ENCODE measurements around the gene APOD. TPM values are rescaled to one million over a fixed set of nuclear protein-coding genes. Genes with fewer than 3 reads are reported as not detected.

The APOD gene
- total and polyA plus RNA-seq, 9 of the 15 experiments (the other 6 are each of a cell fraction or from before 2014, with no cell fraction given) = 0.18 to 0.50 (median 0.35) TPM; not detected in 1

GRCh38 chr3:195579281-195579680, 4.5 kb downstream of the APOD start:
- Histone ChIP-seq H2AFZ (ENCODE audit: low read depth, low read length) (no peak overlapping the region), H3K36me3 (ENCODE audit: control insufficient read depth, insufficient read depth, low read length) (no peaks in the 10 kb centered on the region), H3K4me3 (no peak overlapping the region), H3K9me3 (replicated peaks; ENCODE audit: control insufficient read depth, insufficient read depth, low read depth, low read length) (no peaks in the 10 kb centered on the region), H3K27ac (ENCODE audit: extremely low read depth, low read depth, low read length) (no peak overlapping the region), H3K9me1 (ENCODE audit: control insufficient read depth, insufficient read depth, low read length) (no peaks in the 10 kb centered on the region), H3K79me2 (ENCODE audit: control insufficient read depth, insufficient read depth, low read length) (no peaks in the 10 kb centered on the region), H4K20me1 (replicated peaks; ENCODE audit: control insufficient read depth, insufficient read depth, low read length) (no peaks in the 10 kb centered on the region), H3K27me3 (ENCODE audit: control insufficient read depth in 2 of 2, insufficient read depth in 2 of 2, low read length in 2 of 2) (peaks cover 17 to 44% of the 10 kb centered on the region in 2 experiments), H3K4me1 (replicated peaks in 1 of 2; ENCODE audit: control insufficient read depth in 2 of 2, insufficient read depth in 2 of 2, low read length in 2 of 2) (peaks cover 4 to 10% of the 10 kb centered on the region in 2 experiments), H3K4me2 (ENCODE audit: insufficient read depth, low read length) (no peak overlapping the region), H3K9ac (ENCODE audit: insufficient read depth in 1 of 2, low read depth in 2 of 2, low read length in 2 of 2) (0 out of 4 replicates have a peak overlapping the region, but pooled peaks of 1 of the 2 experiments have one; percentile 37)
- no peak for ATAC-seq
- TF ChIP-seq SMARCA5 (IDR thresholded peaks at IDR 0.05) (no peak), RBM17 (IDR thresholded peaks at IDR 0.05; ENCODE audit: borderline replicate concordance, low read depth, low read length) (no peak), EWSR1 (IDR thresholded peaks at IDR 0.05; ENCODE audit: borderline replicate concordance, low read depth, partially characterized antibody) (no peak)
- in situ Hi-C loops (cut with MboI) (no loop called here), intact Hi-C loops (cut with micrococcal nuclease) (loop anchor here (5.0 kb wide), 1 partner anchor 33 kb away; no protein-coding TSS in a partner anchor)
- no TSS peak for BruUV-seq (replicated peaks)
- ChIA-PET CTCF (ENCODE audit: low intra/inter-chr PET ratio) (no interaction called here), POLR2A (interaction anchor here (0.7 to 0.9 kb wide), 2 partner anchors 16 to 18 kb away, joined by 3 to 5 read pairs; no protein-coding TSS in a partner anchor)
- no peak for DNase-seq (ENCODE audit: extremely low read depth in 1 of 4, low spot score in 3 of 4)
- 14% methylated on average over 12 of the region's 12 CpGs for WGBS (ENCODE audit: insufficient coverage, low coverage, missing lambda C conversion rate)
- FAIRE-seq = no peak

- Histone ChIP-seq H3K27ac (ENCODE audit: extremely low read depth, low read depth, low read length) (no peak overlapping the region), H3K4me2 (ENCODE audit: insufficient read depth, low read length) (0 out of 2 replicates have a peak overlapping the region, but pooled peaks have one; percentile 43), H4K20me1 (replicated peaks; ENCODE audit: control insufficient read depth, insufficient read depth, low read length) (no peaks in the 10 kb centered on the region), H3K4me3 (no peak overlapping the region), H3K9me3 (replicated peaks; ENCODE audit: control insufficient read depth, insufficient read depth, low read depth, low read length) (no peaks in the 10 kb centered on the region), H3K4me1 (replicated peaks in 1 of 2; ENCODE audit: control insufficient read depth in 2 of 2, insufficient read depth in 2 of 2, low read length in 2 of 2) (peaks cover 3 to 4% of the 10 kb centered on the region in 2 experiments; a peak in 4 of 5 replicates), H3K9me1 (ENCODE audit: control insufficient read depth, insufficient read depth, low read length) (no peaks in the 10 kb centered on the region), H3K79me2 (ENCODE audit: control insufficient read depth, insufficient read depth, low read length) (no peaks in the 10 kb centered on the region), H3K9ac (ENCODE audit: insufficient read depth in 1 of 2, low read depth in 2 of 2, low read length in 2 of 2) (no peak overlapping the region), H3K36me3 (ENCODE audit: control insufficient read depth, insufficient read depth, low read length) (no peaks in the 10 kb centered on the region), H2AFZ (ENCODE audit: low read depth, low read length) (no peak overlapping the region), H3K27me3 (ENCODE audit: control insufficient read depth in 2 of 2, insufficient read depth in 2 of 2, low read length in 2 of 2) (peaks cover 23 to 51% of the 10 kb centered on the region in 2 experiments)
- intact Hi-C loops (cut with micrococcal nuclease) (loop anchor here (5.0 kb wide), 1 partner anchor 34 kb away; no protein-coding TSS in a partner anchor), in situ Hi-C loops (cut with MboI) (no loop called here)
- DNase-seq (ENCODE audit: extremely low read depth in 1 of 4, low spot score in 3 of 4) (no peak), FAIRE-seq (no peak), ATAC-seq (no peak)
- no TSS peak for BruUV-seq (replicated peaks)
- ChIA-PET CTCF (ENCODE audit: low intra/inter-chr PET ratio) (no interaction called here), POLR2A (interaction anchor here (0.9 kb wide), 1 partner anchor 19 kb away, joined by 5 read pairs; no protein-coding TSS in a partner anchor)
- WGBS (ENCODE audit: insufficient coverage, low coverage, missing lambda C conversion rate) = 5% methylated on average over 6 of the region's 6 CpGs
- no peak for TF ChIP-seq JUNB (CRISPR knock-in tag; conservative IDR thresholded peaks at IDR 0.05)
- TF ChIP-seq CREB1 (IDR thresholded peaks at IDR 0.05) = no peak
- no peak for TF ChIP-seq CREB1 (CRISPR knock-in tag; IDR thresholded peaks at IDR 0.05)
- TF ChIP-seq CBFA2T3 (IDR thresholded peaks at IDR 0.05) = no peak
- TF ChIP-seq ZC3H4 (CRISPR knock-in tag; IDR thresholded peaks at IDR 0.05; ENCODE audit: borderline replicate concordance) = no peak
- no peak for TF ChIP-seq ZNF212 (CRISPR knock-in tag; IDR thresholded peaks at IDR 0.05)
- no peak for TF ChIP-seq ZNF280A (IDR thresholded peaks at IDR 0.05; ENCODE audit: low read depth, partially characterized antibody)
- TF ChIP-seq MYBL2 (IDR thresholded peaks at IDR 0.05; ENCODE audit: low read depth) = no peak
- no peak for TF ChIP-seq MYBL2 (CRISPR knock-in tag; IDR thresholded peaks at IDR 0.05; ENCODE audit: borderline replicate concordance)
- TF ChIP-seq GTF2F1 (IDR thresholded peaks at IDR 0.05; ENCODE audit: low read depth, low read length) = no peak
Measured at GRCh38 chr3:195578565-195578964, 5.2 kb downstream of the APOD start.
